Right atrium auricular region (tissue), 2 donors: ENCODE data around the gene CXCR5. TPM values are rescaled to one million over a fixed set of nuclear protein-coding genes. Genes with fewer than 3 reads are reported as not detected.

Source experiments
- DNase-seq: peaks from one replicate; pipeline ENCODE4 v3.0.0-alpha.2; 2019; ENCODE audit warnings: low spot score
- H3K27ac ChIP-seq, 2 donors: fragments of 200-600 bp; sonication (generic); 1 replicate in 1 of 2; 2 replicates in 1 of 2; pipeline ENCODE4 v1.5.1; 2016 to 2019
- H3K27me3 ChIP-seq, 2 donors: fragments of 200-600 bp; sonication (generic); one replicate each; pipeline versions ENCODE4 v1.5.1 to v1.6.0; 2017 to 2019
- H3K36me3 ChIP-seq: fragments of 200-600 bp; sonication (generic); one replicate; pipeline ENCODE4 v1.5.1; 2016
- H3K4me1 ChIP-seq, 2 donors: fragments of 200-600 bp; sonication (generic); one replicate each; pipeline versions ENCODE4 v1.5.1 to v1.6.0; 2017 to 2019
- H3K4me3 ChIP-seq, 2 donors: fragments of 200-600 bp; sonication (generic); 1 replicate in 1 of 2; 2 replicates in 1 of 2; pipeline ENCODE4 v1.5.1; 2017 to 2019; ENCODE audit warnings: mild to moderate bottlenecking in 1 of 2, moderate library complexity in 1 of 2
- H3K9me3 ChIP-seq, 2 donors: fragments of 200-600 bp; sonication (generic); one replicate each; pipeline ENCODE4 v1.5.1; 2019
- CTCF ChIP-seq, 2 donors: fragments of 200-600 bp; sonication (generic); IDR thresholded peaks; one replicate each; pipeline ENCODE4 v1.5.1; 2019; ENCODE audit warnings: antibody characterized with exemption in 2 of 2
- total RNA-seq, 2 donors: library from RNA; depleted of rRNA; stranded (reverse); fragments of >200 nt; gene quantifications; one replicate each; pipeline ENCODE4 v1.1.0, GENCODE V29; 2016

CXCR5 gene
- total RNA-seq, 2 donors from 2014 or later = 0.16 TPM; not detected in 1

GRCh38 chr11:118896472-118896913, 12.8 kb downstream of the CXCR5 start:
- no peak for DNase-seq
- Histone ChIP-seq H3K9me3 (no peaks in the 10 kb centered on the region), H3K4me3 (no peak overlapping the region), H3K27me3 (no peaks in the 10 kb centered on the region), H3K27ac (no peak overlapping the region), H3K36me3 (peaks cover 39% of the 10 kb centered on the region), H3K4me1 (peaks cover 0 to 7% of the 10 kb centered on the region in 2 donors)
- TF ChIP-seq CTCF (IDR thresholded peaks at IDR 0.05) = no peak

GRCh38 chr11:118896921-118897591, 13.4 kb downstream of the CXCR5 start:
- Histone ChIP-seq H3K9me3 (no peaks in the 10 kb centered on the region), H3K4me1 (peaks cover 0 to 7% of the 10 kb centered on the region in 2 donors), H3K36me3 (peaks cover 45% of the 10 kb centered on the region), H3K4me3 (no peak overlapping the region), H3K27ac (no peak overlapping the region), H3K27me3 (no peaks in the 10 kb centered on the region)
- no peak for DNase-seq
- no peak for TF ChIP-seq CTCF (IDR thresholded peaks at IDR 0.05)

GRCh38 chr11:118897721-118898310, 14.1 kb downstream of the CXCR5 start:
- DNase-seq = no peak
- TF ChIP-seq CTCF (IDR thresholded peaks at IDR 0.05) = no peak
- H3K27ac ChIP-seq = no peak overlapping the region
- H3K9me3 ChIP-seq = no peaks in the 10 kb centered on the region
- H3K4me1 ChIP-seq = peaks cover 0 to 7% of the 10 kb centered on the region in 2 donors
- H3K36me3 ChIP-seq = peaks cover 53% of the 10 kb centered on the region
- H3K4me3 ChIP-seq = no peak overlapping the region
- H3K27me3 ChIP-seq = no peaks in the 10 kb centered on the region

GRCh38 chr11:118898400-118899295, 15.0 kb downstream of the CXCR5 start:
- Histone ChIP-seq H3K27me3 (no peaks in the 10 kb centered on the region), H3K9me3 (no peaks in the 10 kb centered on the region), H3K36me3 (peaks cover 61% of the 10 kb centered on the region), H3K4me3 (no peak overlapping the region), H3K27ac (no peak overlapping the region), H3K4me1 (peaks cover 0 to 7% of the 10 kb centered on the region in 2 donors)
- no peak for TF ChIP-seq CTCF (IDR thresholded peaks at IDR 0.05)
- no peak for DNase-seq

- H3K27ac ChIP-seq = no peak overlapping the region
- H3K27me3 ChIP-seq = no peaks in the 10 kb centered on the region
- H3K36me3 ChIP-seq = peaks cover 67% of the 10 kb centered on the region
- no peak for TF ChIP-seq CTCF (IDR thresholded peaks at IDR 0.05)
- no peak for DNase-seq
- peaks cover 0 to 7% of the 10 kb centered on the region in 2 donors for H3K4me1 ChIP-seq
- H3K4me3 ChIP-seq = no peak overlapping the region
- no peaks in the 10 kb centered on the region for H3K9me3 ChIP-seq
These were observed 15.6 kb downstream of the CXCR5 start for GRCh38 chr11:118899296-118899688.
